ENCODE data around the gene HSPA1A. TPM values are rescaled to one million over a fixed set of nuclear protein-coding genes. Genes with fewer than 3 reads are reported as not detected.
"Not testable (repeated sequence)": the region's sequence is repeated elsewhere in the genome, so short reads cannot be mapped to it uniquely, and the experiment has no call there.

HSPA1A gene
- total RNA-seq, 2 donors from 2014 or later, result 230 to 440 TPM

DNA sequence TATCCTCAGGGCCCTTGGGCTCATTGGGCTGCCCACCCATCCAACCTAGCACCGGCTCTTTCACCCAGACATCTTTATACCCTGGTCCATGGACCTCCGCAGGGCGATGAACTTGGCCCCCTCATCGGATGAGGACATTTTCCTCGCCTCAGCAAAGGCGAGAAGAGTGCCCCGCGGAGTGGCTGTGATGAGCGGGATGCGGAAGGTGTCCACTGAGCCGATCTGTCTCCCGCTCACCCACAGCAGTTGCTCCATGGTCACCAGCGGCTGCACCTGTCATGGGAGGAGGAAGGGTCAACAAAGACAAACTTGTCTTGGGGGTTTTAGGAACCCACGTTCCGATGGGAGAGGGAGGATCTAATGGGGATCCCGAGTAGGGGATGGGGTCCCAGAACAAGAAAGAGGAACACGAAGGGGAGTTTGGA is 46.6 kb downstream of the HSPA1A start:
- peak overlapping the region; percentile 92 to 97 for H3K27ac ChIP-seq
- WGBS, result 37% methylated on average over 17 of the region's 17 CpGs
- intact Hi-C loops (cut with DNase I), result no loop called here
- peak overlapping the region; percentile 69 to 84 for H3K4me3 ChIP-seq
- no peak for TF ChIP-seq POLR2AphosphoS5 (IDR thresholded peaks at IDR 0.05)
- H3K9me3 ChIP-seq, result no peaks in the 10 kb centered on the region
- H3K27me3 ChIP-seq (replicated peaks; ENCODE audit: insufficient read depth), result no peaks in the 10 kb centered on the region
- peaks cover 7% of the 10 kb centered on the region for H3K4me1 ChIP-seq (replicated peaks)
- no peaks in the 10 kb centered on the region for H3K36me3 ChIP-seq
- no peak for DNase-seq (ENCODE audit: low spot score)

DNA sequence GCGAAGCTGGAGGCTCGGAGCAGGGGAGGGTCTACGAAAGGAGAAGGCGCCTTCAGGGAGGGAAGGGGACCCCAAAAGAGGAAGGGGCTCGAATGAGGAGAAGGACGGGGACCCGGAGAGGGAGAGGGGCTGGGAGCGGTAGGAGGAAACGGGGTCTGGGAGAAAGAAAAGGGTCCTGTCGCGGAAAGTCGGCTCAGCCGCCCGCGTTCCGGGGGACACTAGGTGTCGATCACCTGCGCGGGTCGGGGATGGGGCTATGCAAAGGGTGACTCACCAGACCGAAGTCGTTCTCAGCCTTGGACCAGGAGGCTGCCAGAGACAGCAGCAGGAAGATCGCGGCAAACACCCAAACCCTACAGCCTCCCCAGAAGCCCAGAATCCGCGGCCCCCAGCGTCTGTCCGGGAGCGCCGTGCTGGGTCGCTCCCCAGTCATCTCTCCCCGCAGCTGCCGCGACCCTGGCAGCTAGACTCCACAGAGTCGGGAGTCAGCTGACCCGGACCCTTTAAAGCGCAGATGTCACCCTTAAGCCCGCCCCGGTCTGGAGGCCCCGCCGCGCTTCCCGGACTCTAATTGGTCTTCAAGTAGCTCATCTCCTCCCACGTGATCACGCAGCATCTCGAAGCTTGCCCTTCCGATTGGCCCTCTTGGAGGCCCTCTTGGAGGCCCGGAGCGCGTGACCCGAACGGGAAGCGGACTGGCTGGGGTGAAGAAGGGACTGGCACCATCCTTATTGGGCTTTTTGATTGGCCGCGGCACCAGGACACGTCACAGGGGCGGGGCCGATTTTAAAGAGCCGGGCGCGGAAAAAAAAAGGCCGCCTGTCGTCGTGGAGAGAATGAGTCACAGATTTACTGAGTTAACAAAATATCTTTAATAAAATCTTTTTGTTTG is 47.2 kb downstream of the HSPA1A start, which contains the start of gene NEU1:
Gene NEU1, minus strand, starts transcription at position 478 of the 892 bp plus-strand sequence. Its CDS starts 45 bp downstream, at position 433.
- Histone ChIP-seq H3K27me3 (replicated peaks; ENCODE audit: insufficient read depth) (no peaks in the 10 kb centered on the region), H3K36me3 (no peaks in the 10 kb centered on the region), H3K27ac (peak within 1 kb of the TSS; percentile 92 to 97), H3K4me1 (replicated peaks) (peaks cover 7% of the 10 kb centered on the region), H3K4me3 (peak within 1 kb of the TSS; percentile 69 to 84), H3K9me3 (no peaks in the 10 kb centered on the region)
- peak; percentile 100 for TF ChIP-seq POLR2AphosphoS5 (IDR thresholded peaks at IDR 0.05)
- TF ChIP-seq, protein P1, sequence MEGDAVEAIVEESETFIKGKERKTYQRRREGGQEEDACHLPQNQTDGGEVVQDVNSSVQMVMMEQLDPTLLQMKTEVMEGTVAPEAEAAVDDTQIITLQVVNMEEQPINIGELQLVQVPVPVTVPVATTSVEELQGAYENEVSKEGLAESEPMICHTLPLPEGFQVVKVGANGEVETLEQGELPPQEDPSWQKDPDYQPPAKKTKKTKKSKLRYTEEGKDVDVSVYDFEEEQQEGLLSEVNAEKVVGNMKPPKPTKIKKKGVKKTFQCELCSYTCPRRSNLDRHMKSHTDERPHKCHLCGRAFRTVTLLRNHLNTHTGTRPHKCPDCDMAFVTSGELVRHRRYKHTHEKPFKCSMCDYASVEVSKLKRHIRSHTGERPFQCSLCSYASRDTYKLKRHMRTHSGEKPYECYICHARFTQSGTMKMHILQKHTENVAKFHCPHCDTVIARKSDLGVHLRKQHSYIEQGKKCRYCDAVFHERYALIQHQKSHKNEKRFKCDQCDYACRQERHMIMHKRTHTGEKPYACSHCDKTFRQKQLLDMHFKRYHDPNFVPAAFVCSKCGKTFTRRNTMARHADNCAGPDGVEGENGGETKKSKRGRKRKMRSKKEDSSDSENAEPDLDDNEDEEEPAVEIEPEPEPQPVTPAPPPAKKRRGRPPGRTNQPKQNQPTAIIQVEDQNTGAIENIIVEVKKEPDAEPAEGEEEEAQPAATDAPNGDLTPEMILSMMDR (IDR thresholded peaks at IDR 0.05), result peak in 2 of 4 experiments; percentile 3 to 15
- TF ChIP-seq POLR2A (IDR thresholded peaks at IDR 0.05), result peak; percentile 99
- intact Hi-C loops (cut with DNase I), result no loop called here
- DNase-seq (ENCODE audit: low spot score), result peak; percentile 100
- WGBS, result under 1% methylated on average over 63 of the region's 64 CpGs

DNA sequence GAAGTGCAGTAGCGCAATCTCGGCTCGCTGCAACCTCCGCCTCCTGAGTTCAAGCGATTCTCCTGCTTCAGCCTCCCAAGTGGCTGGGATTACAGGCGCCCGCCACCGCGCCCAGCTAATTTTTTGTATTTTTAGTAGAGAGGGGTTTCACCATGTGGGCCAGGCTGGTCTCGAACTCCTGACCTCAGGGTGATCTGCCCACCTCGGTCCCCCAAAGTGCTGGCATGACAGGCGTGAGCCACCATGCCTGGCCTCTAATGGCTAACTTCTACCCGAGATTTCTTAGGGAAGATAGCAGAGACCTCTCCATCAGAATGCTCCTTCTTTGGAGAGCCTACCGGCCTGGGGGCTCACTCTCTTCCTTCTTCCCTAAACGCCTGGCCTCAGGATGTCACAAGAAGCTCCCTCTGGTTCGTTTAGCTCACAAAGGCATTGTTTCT is 48.8 kb downstream of the HSPA1A start:
- Histone ChIP-seq H3K4me3 (peak overlapping the region; percentile 26 to 28), H3K27ac (peak overlapping the region; percentile 91 to 97), H3K4me1 (replicated peaks) (peaks cover 10% of the 10 kb centered on the region)
- intact Hi-C loops (cut with DNase I), result loop anchor here (2.0 kb wide), 1 partner anchor 33 kb away; the partner anchor contains the start of gene EHMT2
- WGBS, result 18% methylated on average over 16 of the region's 16 CpGs
- DNase-seq (ENCODE audit: low spot score); H3K36me3 ChIP-seq; H3K9me3 ChIP-seq; H3K27me3 ChIP-seq (replicated peaks; ENCODE audit: insufficient read depth): not testable (repeated sequence)
- TF ChIP-seq, protein P1 (IDR thresholded peaks at IDR 0.05), result peak in 1 of 4 experiments; percentile 5

DNA sequence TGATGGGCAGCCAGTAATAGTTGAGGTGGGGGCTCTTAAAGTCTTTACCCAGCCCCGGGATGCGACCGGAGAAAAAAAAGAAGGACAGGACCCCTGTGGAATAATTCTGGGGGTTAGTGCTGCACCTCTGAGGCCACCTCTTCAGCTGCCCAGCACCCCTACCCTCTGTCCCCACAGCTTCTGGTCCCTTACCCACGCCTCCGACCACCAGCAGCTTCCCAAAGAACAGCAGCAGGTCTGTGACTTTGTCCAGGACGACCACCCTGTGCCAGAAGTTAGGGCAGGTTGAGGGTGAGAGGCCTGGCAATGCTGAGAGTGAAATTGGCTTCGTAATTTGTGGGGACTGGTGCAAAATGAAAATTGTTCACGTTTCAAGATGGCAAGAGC is 49.5 kb downstream of the HSPA1A start:
- intact Hi-C loops (cut with DNase I), result loop anchor here (2.0 kb wide), 1 partner anchor 32 kb away; the partner anchor contains the start of gene EHMT2

More for the DNA sequence above, 49.5 kb downstream of the HSPA1A start:
- WGBS, result 85% methylated on average over 8 of the region's 8 CpGs
- H3K9me3 ChIP-seq, result no peaks in the 10 kb centered on the region
- no peak overlapping the region for H3K4me3 ChIP-seq
- no peaks in the 10 kb centered on the region for H3K27me3 ChIP-seq (replicated peaks; ENCODE audit: insufficient read depth)
- H3K27ac ChIP-seq, result peak overlapping the region; percentile 91 to 97
- no peak for DNase-seq (ENCODE audit: low spot score)
- TF ChIP-seq POLR2AphosphoS5 (IDR thresholded peaks at IDR 0.05), result no peak
- TF ChIP-seq, protein P1 (IDR thresholded peaks at IDR 0.05), result no peak
- no peak for TF ChIP-seq POLR2A (IDR thresholded peaks at IDR 0.05)
- peaks cover 10% of the 10 kb centered on the region for H3K4me1 ChIP-seq (replicated peaks)
- no peaks in the 10 kb centered on the region for H3K36me3 ChIP-seq

Data from prostate gland (tissue), 2 donors.